B cell (primary cell): Measurements from ENCODE around the gene NTNG1.

Experiments
- CTCF ChIP-seq: fragments of 200-600 bp; IDR thresholded peaks from one replicate; pipeline ENCODE4 v1.8.0; 2022; ENCODE audit warnings: antibody characterized with exemption, mild to moderate bottlenecking
- EZH2 ChIP-seq: IDR thresholded peaks from 2 replicates; pipeline ENCODE4 v1.6.1; 2012; ENCODE audit warnings: borderline replicate concordance, low read depth, mild to moderate bottlenecking, moderate library complexity, low read length; ENCODE audit not compliant: insufficient read depth, poor library complexity, severe bottlenecking

- no peak for TF ChIP-seq EZH2
- no peak for TF ChIP-seq CTCF
These were observed 158.7 kb downstream of the NTNG1 start for GRCh38 chr1:107299521-107299920.
